Activated naive CD4-positive, alpha-beta T cell treated with anti-CD3 and anti-CD28 coated beads, Interleukin-2, amount 50 U/mL, for 24 hours (primary cell): ENCODE results near the gene NPY1R.

Experiments used
- H3K27ac Mint-ChIP-seq: one replicate; pipeline ENCODE4 v1.8.0; 2021; ENCODE audit warnings: mild to moderate bottlenecking, mixed read lengths
- H3K27me3 Mint-ChIP-seq: one replicate; pipeline ENCODE4 v1.8.0; 2021; ENCODE audit warnings: mixed read lengths
- H3K36me3 Mint-ChIP-seq: one replicate; pipeline ENCODE4 v1.8.0; 2021; ENCODE audit warnings: mixed read lengths
- H3K4me1 Mint-ChIP-seq: one replicate; pipeline ENCODE4 v1.8.0; 2021; ENCODE audit warnings: mixed read lengths
- H3K4me3 Mint-ChIP-seq: one replicate; pipeline ENCODE4 v1.8.0; 2021; ENCODE audit warnings: mild to moderate bottlenecking, mixed read lengths
- H3K9me3 Mint-ChIP-seq: one replicate; pipeline ENCODE4 v1.8.0; 2021; ENCODE audit warnings: mixed read lengths

NPY1R gene

GRCh38 chr4:163309466-163309865 is 22.9 kb downstream of the NPY1R start:
- Mint-ChIP-seq H3K27ac (no peak overlapping the region), H3K27me3 (peaks cover 5% of the 10 kb centered on the region), H3K36me3 (no peaks in the 10 kb centered on the region), H3K4me3 (no peak overlapping the region), H3K9me3 (no peaks in the 10 kb centered on the region), H3K4me1 (no peaks in the 10 kb centered on the region)

- Mint-ChIP-seq H3K4me3 (no peak overlapping the region), H3K27ac (no peak overlapping the region), H3K27me3 (peaks cover 1% of the 10 kb centered on the region), H3K4me1 (no peaks in the 10 kb centered on the region), H3K9me3 (no peaks in the 10 kb centered on the region), H3K36me3 (no peaks in the 10 kb centered on the region)
Measured at GRCh38 chr4:163303069-163303468, 29.3 kb downstream of the NPY1R start.

- no peaks in the 10 kb centered on the region for H3K27me3 Mint-ChIP-seq
Measured at GRCh38 chr4:163300445-163300844, 32.0 kb downstream of the NPY1R start.

GRCh38 chr4:163295138-163295537 is 37.3 kb downstream of the NPY1R start:
- H3K27me3 Mint-ChIP-seq, result peaks cover 2% of the 10 kb centered on the region
- H3K4me3 Mint-ChIP-seq, result no peak overlapping the region
- no peaks in the 10 kb centered on the region for H3K4me1 Mint-ChIP-seq
- no peak overlapping the region for H3K27ac Mint-ChIP-seq
- no peaks in the 10 kb centered on the region for H3K36me3 Mint-ChIP-seq
- no peaks in the 10 kb centered on the region for H3K9me3 Mint-ChIP-seq

More at GRCh38 chr4:163300445-163300844, 32.0 kb downstream of the NPY1R start:
- H3K36me3 Mint-ChIP-seq, result no peaks in the 10 kb centered on the region
- H3K9me3 Mint-ChIP-seq, result no peaks in the 10 kb centered on the region
- H3K4me1 Mint-ChIP-seq, result no peaks in the 10 kb centered on the region
- H3K4me3 Mint-ChIP-seq, result no peak overlapping the region
- no peak overlapping the region for H3K27ac Mint-ChIP-seq

GRCh38 chr4:163284304-163284703 is 48.1 kb downstream of the NPY1R start:
- H3K4me1 Mint-ChIP-seq, result no peaks in the 10 kb centered on the region
- H3K36me3 Mint-ChIP-seq, result no peaks in the 10 kb centered on the region
- H3K9me3 Mint-ChIP-seq, result peaks cover 6% of the 10 kb centered on the region
- peaks cover 6% of the 10 kb centered on the region for H3K27me3 Mint-ChIP-seq
- no peak overlapping the region for H3K4me3 Mint-ChIP-seq
- H3K27ac Mint-ChIP-seq, result no peak overlapping the region

- no peaks in the 10 kb centered on the region for H3K4me1 Mint-ChIP-seq
- H3K27me3 Mint-ChIP-seq, result peaks cover 4% of the 10 kb centered on the region
- no peaks in the 10 kb centered on the region for H3K36me3 Mint-ChIP-seq
- H3K4me3 Mint-ChIP-seq, result no peak overlapping the region
- peaks cover 6% of the 10 kb centered on the region for H3K9me3 Mint-ChIP-seq
- no peak overlapping the region for H3K27ac Mint-ChIP-seq
Measured at GRCh38 chr4:163280703-163281519, 51.5 kb downstream of the NPY1R start.

- H3K27me3 Mint-ChIP-seq, result peaks cover 3% of the 10 kb centered on the region
- no peaks in the 10 kb centered on the region for H3K36me3 Mint-ChIP-seq
- no peak overlapping the region for H3K27ac Mint-ChIP-seq
- H3K4me1 Mint-ChIP-seq, result no peaks in the 10 kb centered on the region
- H3K4me3 Mint-ChIP-seq, result no peak overlapping the region
- no peaks in the 10 kb centered on the region for H3K9me3 Mint-ChIP-seq
Measured at GRCh38 chr4:163279713-163280112, 52.7 kb downstream of the NPY1R start.

- no peaks in the 10 kb centered on the region for H3K9me3 Mint-ChIP-seq
- H3K36me3 Mint-ChIP-seq, result no peaks in the 10 kb centered on the region
- no peaks in the 10 kb centered on the region for H3K4me1 Mint-ChIP-seq
- peaks cover 3% of the 10 kb centered on the region for H3K27me3 Mint-ChIP-seq
- no peak overlapping the region for H3K27ac Mint-ChIP-seq
- no peak overlapping the region for H3K4me3 Mint-ChIP-seq
Measured at GRCh38 chr4:163274861-163275260, 57.5 kb downstream of the NPY1R start.
